Progenitor cell of endocrine pancreas (in vitro differentiated cells): ENCODE results near the gene SLF2. TPM values are rescaled to one million over a fixed set of nuclear protein-coding genes. Genes with fewer than 3 reads are reported as not detected.

Source experiments
- DNase-seq: peaks from one replicate; pipeline ENCODE4 v3.0.0; 2021; ENCODE audit warnings: low spot score; ENCODE audit not compliant: unreplicated experiment
- H3K27ac Mint-ChIP-seq: 2 replicates; pipeline ENCODE4 v1.8.0; 2021; ENCODE audit warnings: mild to moderate bottlenecking, moderate library complexity, mixed read lengths
- H3K27me3 Mint-ChIP-seq: 2 replicates; pipeline ENCODE4 v1.8.0; 2021; ENCODE audit warnings: mixed read lengths
- H3K36me3 Mint-ChIP-seq: 2 replicates; pipeline ENCODE4 v1.8.0; 2022; ENCODE audit warnings: mixed read lengths; ENCODE audit not compliant: insufficient read depth
- H3K4me1 Mint-ChIP-seq: 2 replicates; pipeline ENCODE4 v1.8.0; 2021; ENCODE audit warnings: low read depth, mixed read lengths
- H3K4me3 Mint-ChIP-seq: 2 replicates; pipeline ENCODE4 v1.8.0; 2021; ENCODE audit warnings: low read depth, mild to moderate bottlenecking, moderate library complexity, mixed read lengths
- H3K9me3 Mint-ChIP-seq: 2 replicates; pipeline ENCODE4 v1.8.0; 2021; ENCODE audit warnings: low read depth, mixed read lengths
- total RNA-seq: library from RNA; stranded (reverse); gene quantifications from 2 replicates; pipeline ENCODE4 v1.2.1, GENCODE V29; 2021
- TF ChIP-seq, protein P1 (sequence below): fragments of 200-600 bp; sonication (generic); IDR thresholded peaks from one replicate; pipeline ENCODE4 v1.5.0; 2021; ENCODE audit warnings: antibody characterized with exemption, mild to moderate bottlenecking; ENCODE audit not compliant: unreplicated experiment

The SLF2 gene
- total RNA-seq, 1 donor from 2014 or later = 31.8 TPM

DNA sequence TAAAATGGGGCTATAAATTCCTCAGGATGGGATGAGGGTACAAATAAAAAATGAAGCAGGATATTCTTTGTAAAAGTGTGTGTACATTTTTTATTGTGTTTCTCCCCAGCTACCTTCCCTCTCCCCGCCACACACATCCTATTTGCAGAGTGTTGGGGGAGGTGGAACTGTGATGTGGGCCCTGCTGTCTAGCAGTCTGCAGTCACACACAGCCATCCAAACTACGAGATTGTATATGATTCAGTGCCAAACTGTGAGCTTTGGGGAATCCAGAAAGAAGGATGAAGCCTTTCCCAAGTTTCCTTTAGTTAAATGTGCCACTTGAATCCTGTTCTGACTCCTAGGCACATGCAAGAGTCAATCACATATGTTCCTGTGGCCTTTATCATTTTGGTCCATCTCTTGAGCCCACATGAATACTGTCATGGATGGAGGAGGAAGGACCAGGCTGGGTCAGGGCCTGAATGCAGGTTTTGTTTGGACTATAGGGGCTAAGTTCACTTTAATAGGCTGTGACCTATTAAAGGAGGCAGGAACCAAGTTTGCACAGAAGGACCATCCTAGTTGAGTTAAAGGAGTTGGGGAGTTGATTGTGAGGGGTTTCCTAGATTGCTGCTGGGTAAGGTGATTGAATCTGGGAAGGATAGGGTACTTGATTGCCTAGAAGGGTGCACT, 55.4 kb downstream of the SLF2 start:
- H3K36me3 Mint-ChIP-seq = no peaks in the 10 kb centered on the region
- no peaks in the 10 kb centered on the region for H3K27me3 Mint-ChIP-seq
- TF ChIP-seq, protein P1, sequence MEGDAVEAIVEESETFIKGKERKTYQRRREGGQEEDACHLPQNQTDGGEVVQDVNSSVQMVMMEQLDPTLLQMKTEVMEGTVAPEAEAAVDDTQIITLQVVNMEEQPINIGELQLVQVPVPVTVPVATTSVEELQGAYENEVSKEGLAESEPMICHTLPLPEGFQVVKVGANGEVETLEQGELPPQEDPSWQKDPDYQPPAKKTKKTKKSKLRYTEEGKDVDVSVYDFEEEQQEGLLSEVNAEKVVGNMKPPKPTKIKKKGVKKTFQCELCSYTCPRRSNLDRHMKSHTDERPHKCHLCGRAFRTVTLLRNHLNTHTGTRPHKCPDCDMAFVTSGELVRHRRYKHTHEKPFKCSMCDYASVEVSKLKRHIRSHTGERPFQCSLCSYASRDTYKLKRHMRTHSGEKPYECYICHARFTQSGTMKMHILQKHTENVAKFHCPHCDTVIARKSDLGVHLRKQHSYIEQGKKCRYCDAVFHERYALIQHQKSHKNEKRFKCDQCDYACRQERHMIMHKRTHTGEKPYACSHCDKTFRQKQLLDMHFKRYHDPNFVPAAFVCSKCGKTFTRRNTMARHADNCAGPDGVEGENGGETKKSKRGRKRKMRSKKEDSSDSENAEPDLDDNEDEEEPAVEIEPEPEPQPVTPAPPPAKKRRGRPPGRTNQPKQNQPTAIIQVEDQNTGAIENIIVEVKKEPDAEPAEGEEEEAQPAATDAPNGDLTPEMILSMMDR = no peak
- peaks cover 31% of the 10 kb centered on the region for H3K4me1 Mint-ChIP-seq
- peak overlapping the region; percentile 79 for H3K4me3 Mint-ChIP-seq
- DNase-seq = no peak
- no peak overlapping the region for H3K27ac Mint-ChIP-seq
- H3K9me3 Mint-ChIP-seq = no peaks in the 10 kb centered on the region

GRCh38 chr10:100968863-100969186, 56.1 kb downstream of the SLF2 start:
- Mint-ChIP-seq H3K36me3 (peaks cover 3% of the 10 kb centered on the region), H3K27ac (no peak overlapping the region), H3K4me1 (peaks cover 31% of the 10 kb centered on the region), H3K9me3 (no peaks in the 10 kb centered on the region), H3K4me3 (peak overlapping the region; percentile 79), H3K27me3 (no peaks in the 10 kb centered on the region)
- no peak for DNase-seq
- TF ChIP-seq, protein P1 = no peak

- TF ChIP-seq, protein P1 = peak; percentile 88
- H3K36me3 Mint-ChIP-seq = peaks cover 3% of the 10 kb centered on the region
- H3K27ac Mint-ChIP-seq = peak within 1 kb of the TSS; percentile 95
- H3K4me3 Mint-ChIP-seq = peak within 1 kb of the TSS; percentile 79
- peaks cover 31% of the 10 kb centered on the region for H3K4me1 Mint-ChIP-seq
- DNase-seq = peak; percentile 76
- H3K27me3 Mint-ChIP-seq = no peaks in the 10 kb centered on the region
- H3K9me3 Mint-ChIP-seq = no peaks in the 10 kb centered on the region
These were observed 56.7 kb downstream of the SLF2 start, which contains the start of gene SEMA4G for GRCh38 chr10:100969187-100970075. SEMA4G (plus strand) TSS chr10:100969504; CDS start chr10:100972913, 3,409 bp downstream.

DNA sequence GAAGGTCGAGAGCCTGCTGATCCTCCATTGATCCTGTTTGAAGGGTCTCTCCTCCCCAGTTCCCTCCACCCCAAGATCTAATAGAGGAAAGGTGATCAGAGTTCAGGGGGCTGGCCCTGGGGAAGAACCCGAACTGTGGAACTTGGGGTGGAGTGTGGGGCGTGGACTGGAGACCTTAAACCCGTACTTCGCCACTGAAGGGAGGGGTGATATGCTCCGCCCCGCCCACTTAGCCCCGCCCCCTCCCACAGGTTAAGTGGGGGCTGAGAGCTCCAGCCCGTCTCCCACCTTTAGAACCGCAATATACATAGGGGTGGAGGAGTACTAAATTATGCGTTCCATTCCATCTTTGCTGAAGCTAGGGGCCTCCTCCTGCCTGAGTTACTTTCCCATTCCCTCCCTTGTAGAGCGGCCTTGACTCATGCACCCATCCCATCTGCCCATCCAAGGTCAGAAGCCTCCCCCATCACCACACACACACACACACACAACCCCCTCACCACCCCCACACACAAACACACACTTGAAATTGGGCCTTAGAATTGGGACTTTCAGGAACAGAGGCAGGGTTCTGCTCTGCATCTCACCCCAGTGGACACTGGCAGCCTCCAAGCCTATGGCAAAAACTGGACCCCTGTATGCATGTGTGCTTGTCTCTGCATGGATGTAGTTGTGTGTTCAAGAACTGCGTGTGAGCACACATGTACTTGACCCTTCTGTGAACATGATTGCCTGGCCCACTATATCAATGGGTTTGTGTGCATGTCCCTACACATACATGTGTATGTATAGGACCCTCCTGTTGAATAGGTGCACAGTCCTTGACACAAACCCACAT, 57.5 kb downstream of the SLF2 start:
- Mint-ChIP-seq H3K9me3 (no peaks in the 10 kb centered on the region), H3K4me1 (peaks cover 31% of the 10 kb centered on the region), H3K4me3 (peak overlapping the region; percentile 79), H3K27me3 (no peaks in the 10 kb centered on the region), H3K36me3 (peaks cover 3% of the 10 kb centered on the region), H3K27ac (peak overlapping the region; percentile 95)
- TF ChIP-seq, protein P1 = no peak
- DNase-seq = no peak
